Lower leg skin (tissue), 3 donors: ENCODE measurements around the gene FNDC3B.

Source experiments
- CTCF ChIP-seq, 3 donors: fragments of 450-650 bp; IDR thresholded peaks; one replicate each; pipeline ENCODE4 v1.5.1; 2016; ENCODE audit warnings: antibody characterized with exemption in 3 of 3, mild to moderate bottlenecking in 3 of 3, moderate library complexity in 2 of 3
- POLR2A ChIP-seq, 2 donors: fragments of 450-650 bp; IDR thresholded peaks; one replicate each; pipeline ENCODE4 v1.6.1; 2016 to 2017; ENCODE audit warnings: antibody characterized with exemption in 2 of 2, mild to moderate bottlenecking in 1 of 2, moderate library complexity in 1 of 2

GRCh38 chr3:172166890-172167289 is 127.5 kb downstream of the FNDC3B start:
- TF ChIP-seq POLR2A (IDR thresholded peaks at IDR 0.05) (no peak), CTCF (IDR thresholded peaks at IDR 0.05) (no peak)
